Chondrocyte (in vitro differentiated cells): Measurements from ENCODE around the gene RADIL. TPM values are rescaled to one million over a fixed set of nuclear protein-coding genes. Genes with fewer than 3 reads are reported as not detected.

Experiments
- DNase-seq: peaks from one replicate; pipeline ENCODE4 v3.0.0; 2021; ENCODE audit warnings: mixed read lengths, low spot score
- H3K27ac Mint-ChIP-seq: one replicate; pipeline ENCODE4 v1.8.0; 2021; ENCODE audit warnings: mild to moderate bottlenecking, moderate library complexity, mixed read lengths; ENCODE audit not compliant: unreplicated experiment
- H3K27me3 Mint-ChIP-seq: 2 replicates; pipeline ENCODE4 v1.8.0; 2021; ENCODE audit warnings: low read depth, mixed read lengths
- H3K36me3 Mint-ChIP-seq: 2 replicates; pipeline ENCODE4 v1.8.0; 2021; ENCODE audit warnings: low read depth, mixed read lengths
- H3K4me1 Mint-ChIP-seq: 2 replicates; pipeline ENCODE4 v1.8.0; 2021; ENCODE audit warnings: low read depth, mild to moderate bottlenecking, mixed read lengths
- H3K4me3 Mint-ChIP-seq: one replicate; pipeline ENCODE4 v1.8.0; 2021; ENCODE audit warnings: mild to moderate bottlenecking, moderate library complexity, mixed read lengths; ENCODE audit not compliant: unreplicated experiment
- H3K9me3 Mint-ChIP-seq: 2 replicates; pipeline ENCODE4 v1.8.0; 2021; ENCODE audit warnings: low read depth, mixed read lengths
- total RNA-seq: library from RNA; stranded (reverse); gene quantifications from 3 replicates; pipeline ENCODE4 v1.2.1, GENCODE V29; 2021
- TF ChIP-seq, protein P1 (sequence below): fragments of 200-600 bp; sonication (generic); IDR thresholded peaks from 2 replicates; pipeline ENCODE4 v1.5.0; 2021; ENCODE audit warnings: antibody characterized with exemption, mild to moderate bottlenecking, moderate library complexity

Gene RADIL
- total RNA-seq, 1 donor from 2014 or later: 1.2 TPM

DNA sequence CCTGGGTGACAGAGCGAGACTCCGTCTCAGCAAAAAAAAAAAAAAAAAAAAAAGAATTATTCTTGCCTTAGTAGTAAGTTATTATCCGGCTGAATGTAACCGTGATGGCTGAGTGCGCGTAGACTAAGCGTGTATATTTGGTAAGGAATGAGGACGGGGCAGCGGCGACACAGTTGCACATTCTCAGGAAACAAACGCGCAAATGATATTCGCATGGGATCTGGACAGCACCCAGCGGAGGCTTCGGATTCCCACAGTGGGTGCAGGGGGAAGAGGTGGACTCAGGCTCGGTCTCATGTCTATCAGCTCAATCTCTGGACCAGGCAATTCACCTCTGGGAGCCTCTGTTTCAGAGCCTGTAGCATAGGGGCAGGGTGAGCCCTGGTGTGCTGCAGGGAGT lies 50.8 kb downstream of the RADIL start:
- no peak overlapping the region for H3K4me3 Mint-ChIP-seq
- H3K27me3 Mint-ChIP-seq: peaks cover 3% of the 10 kb centered on the region

DNA sequence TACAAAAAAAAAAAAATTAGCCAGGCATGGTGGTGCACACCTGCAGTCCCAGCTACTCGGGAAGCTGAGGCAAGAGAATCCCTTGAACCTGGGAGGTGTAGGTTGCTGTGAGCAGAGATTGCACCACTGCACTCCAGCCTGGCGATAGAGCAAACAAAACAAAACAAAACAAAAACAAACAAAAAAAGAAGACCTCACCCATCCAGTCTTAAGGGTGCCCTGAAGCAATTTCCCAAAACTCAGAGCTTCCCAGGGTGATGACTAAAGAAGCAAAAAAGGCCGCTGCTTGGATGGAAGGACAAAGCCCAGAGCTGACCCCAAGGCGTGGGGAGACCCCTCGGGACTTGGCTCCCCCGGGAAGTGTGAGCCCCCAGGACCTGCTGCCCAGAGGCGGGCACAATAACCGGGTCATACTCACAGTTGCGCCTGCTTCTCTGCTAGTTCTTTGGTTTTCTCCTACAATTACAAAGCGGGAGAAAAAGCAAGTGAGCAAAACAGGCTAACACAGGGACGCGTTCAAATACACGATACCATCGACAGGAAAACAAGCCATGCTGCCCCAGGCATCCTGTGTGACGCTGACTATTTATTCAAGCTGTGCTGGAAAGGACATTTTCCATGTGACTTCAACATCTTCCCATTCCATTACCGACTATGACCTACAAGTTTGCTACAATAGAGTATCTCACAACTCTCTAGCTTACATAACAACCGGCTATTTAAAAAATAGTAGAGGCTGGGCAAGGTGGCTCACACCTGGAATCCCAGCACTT lies 51.6 kb downstream of the RADIL start:
- H3K4me1 Mint-ChIP-seq: no peaks in the 10 kb centered on the region
- H3K27me3 Mint-ChIP-seq: no peaks in the 10 kb centered on the region
- no peak overlapping the region for H3K4me3 Mint-ChIP-seq
- no peaks in the 10 kb centered on the region for H3K36me3 Mint-ChIP-seq
- DNase-seq: no peak
- H3K27ac Mint-ChIP-seq: no peak overlapping the region
- TF ChIP-seq, protein P1, sequence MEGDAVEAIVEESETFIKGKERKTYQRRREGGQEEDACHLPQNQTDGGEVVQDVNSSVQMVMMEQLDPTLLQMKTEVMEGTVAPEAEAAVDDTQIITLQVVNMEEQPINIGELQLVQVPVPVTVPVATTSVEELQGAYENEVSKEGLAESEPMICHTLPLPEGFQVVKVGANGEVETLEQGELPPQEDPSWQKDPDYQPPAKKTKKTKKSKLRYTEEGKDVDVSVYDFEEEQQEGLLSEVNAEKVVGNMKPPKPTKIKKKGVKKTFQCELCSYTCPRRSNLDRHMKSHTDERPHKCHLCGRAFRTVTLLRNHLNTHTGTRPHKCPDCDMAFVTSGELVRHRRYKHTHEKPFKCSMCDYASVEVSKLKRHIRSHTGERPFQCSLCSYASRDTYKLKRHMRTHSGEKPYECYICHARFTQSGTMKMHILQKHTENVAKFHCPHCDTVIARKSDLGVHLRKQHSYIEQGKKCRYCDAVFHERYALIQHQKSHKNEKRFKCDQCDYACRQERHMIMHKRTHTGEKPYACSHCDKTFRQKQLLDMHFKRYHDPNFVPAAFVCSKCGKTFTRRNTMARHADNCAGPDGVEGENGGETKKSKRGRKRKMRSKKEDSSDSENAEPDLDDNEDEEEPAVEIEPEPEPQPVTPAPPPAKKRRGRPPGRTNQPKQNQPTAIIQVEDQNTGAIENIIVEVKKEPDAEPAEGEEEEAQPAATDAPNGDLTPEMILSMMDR: no peak
- no peaks in the 10 kb centered on the region for H3K9me3 Mint-ChIP-seq

More for the DNA sequence above, 50.8 kb downstream of the RADIL start:
- TF ChIP-seq, protein P1: no peak
- no peaks in the 10 kb centered on the region for H3K9me3 Mint-ChIP-seq
- H3K27ac Mint-ChIP-seq: no peak overlapping the region
- H3K36me3 Mint-ChIP-seq: no peaks in the 10 kb centered on the region
- no peak for DNase-seq
- peaks cover 4% of the 10 kb centered on the region for H3K4me1 Mint-ChIP-seq

DNA sequence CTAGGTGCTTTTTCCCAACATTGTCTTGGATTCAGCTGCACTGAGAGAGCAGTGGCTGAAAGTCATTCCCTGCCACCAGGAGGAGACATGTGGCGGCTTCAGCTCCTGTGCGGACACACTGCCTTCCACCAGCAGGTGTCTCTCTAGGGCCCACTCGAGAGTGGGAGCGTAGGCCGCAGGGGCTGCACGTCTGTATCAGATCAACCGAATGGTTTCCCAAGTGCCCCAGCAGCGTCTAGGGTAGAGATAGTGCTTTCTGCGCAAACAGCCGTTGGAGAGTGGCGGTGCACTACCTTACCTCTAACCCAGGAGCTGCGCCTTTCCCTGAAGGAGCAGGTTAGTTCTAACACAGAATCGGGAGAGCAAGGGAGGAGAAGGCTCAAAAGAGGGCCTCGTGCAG lies 53.3 kb downstream of the RADIL start:
- Mint-ChIP-seq H3K36me3 (no peaks in the 10 kb centered on the region), H3K27me3 (no peaks in the 10 kb centered on the region), H3K27ac (no peak overlapping the region), H3K9me3 (no peaks in the 10 kb centered on the region), H3K4me3 (no peak overlapping the region), H3K4me1 (no peaks in the 10 kb centered on the region)
- no peak for DNase-seq
- TF ChIP-seq, protein P1: peak; percentile 84

DNA sequence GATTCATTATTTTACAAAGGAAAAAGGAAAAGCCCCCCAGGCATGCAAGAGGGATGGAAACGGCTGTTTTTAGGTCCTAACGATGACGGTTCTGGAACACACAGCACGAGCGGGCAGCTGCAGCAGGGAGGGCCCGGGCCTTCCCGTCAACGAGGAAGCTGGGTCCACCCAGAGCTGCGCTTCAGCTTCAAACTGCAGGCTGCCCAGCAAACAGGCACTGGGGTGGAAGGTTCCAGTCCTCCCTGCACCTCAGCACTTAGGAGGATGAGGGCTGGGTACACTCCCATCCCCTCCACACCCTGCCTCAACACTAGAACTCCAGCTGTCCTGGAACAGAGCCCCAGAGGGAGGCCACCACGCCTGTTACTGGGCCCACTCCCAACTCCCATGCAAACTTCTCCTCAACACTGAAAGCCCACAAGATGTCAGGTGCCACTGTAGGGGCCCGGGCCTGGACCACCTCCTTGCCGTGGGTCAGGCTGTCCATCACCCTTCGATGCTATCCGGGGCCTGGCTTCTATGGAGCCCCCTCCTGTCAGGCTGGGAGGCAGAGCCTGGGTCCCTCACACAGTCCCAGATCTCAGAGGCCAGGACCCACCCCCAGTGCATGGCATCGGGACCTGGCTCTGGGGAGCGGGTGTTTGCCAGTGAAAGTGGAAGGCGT lies 54.7 kb downstream of the RADIL start:
- DNase-seq: no peak
- no peak overlapping the region for H3K4me3 Mint-ChIP-seq
- H3K4me1 Mint-ChIP-seq: no peaks in the 10 kb centered on the region
- no peaks in the 10 kb centered on the region for H3K36me3 Mint-ChIP-seq
- H3K27me3 Mint-ChIP-seq: no peaks in the 10 kb centered on the region
- TF ChIP-seq, protein P1: no peak
- no peak overlapping the region for H3K27ac Mint-ChIP-seq
- H3K9me3 Mint-ChIP-seq: no peaks in the 10 kb centered on the region

DNA sequence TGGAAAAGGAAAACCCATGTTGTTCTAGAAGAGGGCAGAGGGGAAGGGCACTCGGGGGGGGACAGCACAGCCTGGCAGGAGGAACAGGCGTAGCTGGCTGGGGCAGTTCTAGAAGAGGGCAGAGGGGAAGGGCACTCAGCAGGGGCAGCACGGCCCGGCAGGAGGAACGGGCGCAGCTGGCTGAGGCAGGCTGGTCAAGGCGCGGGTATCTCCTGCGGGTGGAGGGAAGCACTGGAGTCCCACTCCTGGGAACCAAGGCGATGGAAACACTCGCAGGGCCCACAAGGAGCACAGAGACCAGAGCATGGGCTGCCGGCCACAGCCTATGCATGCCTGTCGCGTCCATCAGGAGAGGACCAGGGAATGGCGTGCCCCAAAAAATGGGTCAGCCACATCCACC lies 58.4 kb downstream of the RADIL start:
- no peaks in the 10 kb centered on the region for H3K4me1 Mint-ChIP-seq
- H3K4me3 Mint-ChIP-seq: no peak overlapping the region
- DNase-seq: peak; percentile 81
- no peak overlapping the region for H3K27ac Mint-ChIP-seq
- H3K36me3 Mint-ChIP-seq: no peaks in the 10 kb centered on the region
- TF ChIP-seq, protein P1: no peak
- no peaks in the 10 kb centered on the region for H3K27me3 Mint-ChIP-seq
- H3K9me3 Mint-ChIP-seq: no peaks in the 10 kb centered on the region
